NCI-H345 treated with DMSO at 0.1 percent for 48 hours (cell line): ENCODE data around the gene DYSF.

Experiments
- DNase-seq: peaks from one replicate; lab custom pipeline; 2025; ENCODE audit not compliant: unreplicated experiment; lab: John Stamatoyannopoulos, UW

The DYSF gene

DNA sequence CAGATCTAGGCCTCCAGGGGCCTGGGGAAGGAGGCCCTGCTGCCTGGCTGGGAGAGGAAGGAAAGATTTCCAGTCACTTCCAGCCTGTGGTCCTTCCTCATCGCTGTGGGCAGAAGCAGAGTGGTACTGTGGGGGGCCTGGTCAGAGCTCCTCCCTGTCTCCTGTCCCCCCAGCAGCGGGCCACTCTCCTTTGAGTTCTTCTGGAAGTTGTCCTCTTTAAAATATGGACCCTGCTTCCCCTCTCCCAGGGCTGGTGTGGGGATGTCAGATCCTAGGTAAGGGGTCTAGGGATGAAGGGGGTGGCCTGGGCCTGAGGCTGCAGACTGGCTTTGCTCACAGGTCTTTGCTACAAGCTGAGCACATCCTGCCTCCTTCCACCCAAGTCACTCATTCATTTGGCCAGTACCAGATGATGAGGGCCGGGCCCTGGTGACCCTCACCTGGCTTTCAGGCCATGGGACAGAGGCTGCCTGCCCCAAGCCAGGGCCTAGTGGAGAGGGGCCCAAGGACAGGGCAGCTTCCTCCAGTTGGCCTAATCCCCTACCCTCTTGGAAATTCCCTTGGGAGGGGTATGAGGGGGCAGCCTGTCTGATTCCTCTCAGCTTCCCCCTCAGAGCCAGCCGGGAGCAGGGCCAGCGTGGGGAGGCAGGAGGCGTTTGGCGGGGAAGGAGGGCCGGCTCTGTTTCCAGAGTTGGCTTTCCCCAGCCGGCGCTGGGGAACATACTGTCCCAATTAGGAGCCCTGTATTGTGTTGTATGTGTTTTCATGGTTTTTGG lies 231.9 kb downstream of the DYSF start:
- no peak for DNase-seq

DNA sequence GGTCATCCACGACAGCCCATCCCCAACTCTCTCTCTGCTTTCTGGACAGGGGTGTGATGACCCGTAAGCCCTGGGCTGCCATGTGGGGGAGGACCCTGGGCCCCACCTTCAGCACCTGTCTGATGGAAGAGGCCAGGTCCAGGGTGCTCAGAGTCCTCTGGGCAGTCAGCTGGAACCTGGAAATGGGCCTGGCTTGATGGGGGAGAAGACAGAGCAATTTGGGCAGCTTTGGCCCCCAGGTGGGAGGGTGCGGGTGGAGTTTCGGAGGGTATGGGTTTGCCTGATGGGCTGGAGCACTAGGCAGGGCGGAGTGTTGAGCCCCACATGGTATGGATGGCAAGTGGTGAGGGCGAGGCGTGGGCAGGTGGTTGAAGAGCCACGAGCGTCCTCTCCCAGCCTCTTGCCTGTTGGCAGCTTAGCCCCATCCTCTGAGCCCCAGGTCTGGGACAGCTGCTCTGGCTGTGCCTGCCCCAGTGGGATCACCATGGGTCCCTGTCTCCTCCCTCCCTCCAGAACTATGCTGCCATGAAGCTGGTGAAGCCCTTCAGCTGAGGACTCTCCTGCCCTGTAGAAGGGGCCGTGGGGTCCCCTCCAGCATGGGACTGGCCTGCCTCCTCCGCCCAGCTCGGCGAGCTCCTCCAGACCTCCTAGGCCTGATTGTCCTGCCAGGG lies 232.7 kb downstream of the DYSF start:
- no peak for DNase-seq

DNA sequence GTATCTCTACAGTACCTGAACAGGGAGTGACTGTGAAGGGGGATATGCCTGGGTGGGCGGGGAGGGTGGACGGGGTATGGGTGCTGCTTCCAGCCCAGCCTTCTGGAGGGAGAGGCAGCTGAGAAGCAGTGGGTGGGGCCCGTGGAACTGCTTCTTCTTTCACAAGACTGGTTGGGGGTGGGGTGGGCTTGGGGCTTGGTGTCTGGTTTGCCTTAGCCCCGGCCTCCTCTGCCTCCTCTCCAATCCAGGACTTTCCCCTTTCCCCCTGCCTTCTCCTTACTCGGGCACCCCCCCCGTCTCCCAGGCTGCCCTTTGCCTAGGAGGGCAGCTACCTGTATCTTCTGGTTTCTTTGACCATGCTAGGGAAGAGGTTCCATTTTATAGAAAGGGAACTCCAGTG lies 233.4 kb downstream of the DYSF start:
- no peak for DNase-seq

DNA sequence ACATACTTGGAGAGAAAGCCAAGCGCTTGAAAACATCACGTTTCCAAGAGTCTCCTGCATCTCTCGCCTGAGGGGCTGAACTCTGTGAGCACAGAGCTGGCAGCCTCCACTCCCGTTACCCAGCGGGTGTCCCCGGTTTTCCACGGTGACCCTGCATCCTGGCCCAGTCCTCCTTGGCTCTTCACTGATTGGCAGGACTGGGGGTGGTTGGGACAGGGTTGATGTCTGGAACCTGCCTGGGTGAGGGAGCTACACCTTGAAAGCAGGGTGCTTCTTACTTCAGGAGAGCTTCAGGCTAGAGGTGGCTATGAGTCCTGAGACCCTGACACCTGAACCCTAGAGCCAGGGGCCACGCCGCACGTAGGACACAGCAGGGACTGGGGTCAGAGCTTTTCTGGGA lies 234.1 kb downstream of the DYSF start:
- no peak for DNase-seq

DNA sequence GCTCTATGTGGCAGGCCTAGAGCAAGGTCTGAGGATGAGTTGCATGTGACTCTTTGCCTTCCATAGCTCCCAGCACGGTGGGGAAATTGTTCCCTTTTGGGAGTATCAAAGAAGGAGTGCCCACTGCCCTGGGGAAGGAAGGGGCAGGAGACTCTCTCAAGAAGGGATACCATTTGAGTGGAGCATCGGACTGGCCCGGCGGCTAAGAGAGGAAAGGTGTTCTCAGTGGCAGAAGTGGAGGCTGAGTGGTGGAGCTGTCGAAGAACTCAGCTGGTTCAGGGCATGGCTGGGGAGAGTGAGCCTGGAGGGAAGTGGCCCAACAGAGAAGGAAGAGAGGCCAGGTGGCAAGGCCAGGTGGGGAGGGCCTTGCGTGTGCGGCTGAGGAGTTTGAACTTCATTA lies 235.2 kb downstream of the DYSF start:
- no peak for DNase-seq

DNA sequence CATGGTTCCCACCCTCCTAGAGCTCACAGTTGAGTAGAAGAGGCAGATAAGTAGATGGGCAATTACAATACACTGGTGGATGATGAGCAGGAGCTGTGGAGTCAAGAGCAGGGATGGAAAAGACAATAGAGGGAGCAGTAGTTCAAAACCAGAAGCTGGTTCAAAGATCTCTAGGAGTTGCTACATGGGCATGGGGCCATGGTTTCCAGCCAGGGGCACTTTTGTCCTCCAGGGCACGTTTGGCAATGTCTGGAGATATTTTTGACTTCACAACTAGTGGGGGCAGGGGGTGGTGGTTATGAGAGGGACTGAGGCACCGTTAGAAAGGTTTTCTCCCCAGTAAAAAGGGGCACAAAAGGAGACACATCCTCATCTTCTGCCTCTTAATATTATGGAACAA lies 236.0 kb downstream of the DYSF start:
- DNase-seq: no peak

DNA sequence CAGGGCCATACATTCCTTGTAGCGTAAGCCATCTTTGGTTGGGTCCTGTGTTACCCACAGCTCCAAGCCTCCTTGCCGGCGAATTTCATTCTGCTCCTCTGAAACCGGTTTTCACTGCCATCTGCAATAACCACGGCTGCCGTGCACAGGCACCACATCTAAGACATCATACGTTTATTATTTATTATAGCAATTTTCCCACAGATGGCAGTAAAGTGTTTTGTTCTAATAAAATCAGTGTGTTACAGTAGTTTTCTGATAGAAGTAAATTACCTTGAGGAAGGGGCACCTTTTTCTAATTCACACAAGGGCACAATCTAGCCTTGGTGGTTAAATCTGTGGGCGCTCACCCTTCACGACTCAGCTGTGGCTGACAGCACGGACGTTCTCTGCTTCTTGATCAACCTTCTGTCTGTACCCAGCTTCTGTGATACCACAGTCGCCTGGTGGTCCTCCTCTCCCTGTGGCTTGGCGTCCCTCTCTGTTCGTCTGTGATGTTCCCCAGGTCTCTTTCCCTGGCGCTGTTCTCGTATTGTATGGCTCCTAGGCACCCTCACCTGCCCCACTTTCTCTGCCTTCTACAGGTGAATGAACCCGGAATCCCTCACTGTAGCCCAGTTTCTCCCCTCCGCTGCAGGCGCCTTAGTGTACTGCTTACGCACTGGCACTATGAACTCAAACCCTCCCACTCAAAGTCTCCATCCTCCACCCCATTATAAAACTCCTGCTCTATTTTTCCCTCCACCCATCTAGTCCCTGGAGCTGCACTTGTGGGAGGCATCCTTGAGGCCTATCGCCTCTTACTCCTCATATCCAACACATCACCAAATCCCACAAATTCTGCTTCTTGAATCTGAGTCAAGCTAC lies 236.8 kb downstream of the DYSF start:
- DNase-seq: no peak

DNA sequence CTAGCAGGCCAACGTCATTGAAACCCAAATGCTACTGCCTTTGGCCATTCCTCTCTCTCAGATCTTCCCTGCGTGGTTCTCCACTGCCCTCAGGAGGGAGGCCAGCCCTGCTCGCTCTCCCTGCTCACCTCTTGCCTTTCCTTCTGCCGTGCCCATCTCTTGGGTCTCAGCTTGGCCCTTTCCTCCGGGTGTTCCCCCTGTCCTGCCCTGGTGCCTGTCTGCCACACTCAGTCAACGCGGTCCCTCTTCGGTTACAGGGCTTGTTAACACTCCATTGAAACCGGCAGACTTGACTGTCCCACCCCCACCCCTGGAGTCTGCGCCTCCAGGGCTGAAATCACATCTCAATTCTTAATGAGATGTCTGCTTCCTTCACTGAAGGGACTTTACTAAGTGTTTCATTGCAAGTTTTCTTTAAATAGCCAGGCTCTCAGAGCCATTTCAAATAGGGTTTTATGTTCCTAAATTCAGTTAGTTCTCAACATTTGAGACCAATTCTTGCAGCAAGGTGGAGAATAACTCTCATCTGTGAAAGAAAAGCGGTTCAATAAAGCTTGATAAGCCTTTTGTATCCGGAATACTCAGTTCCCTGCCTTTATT lies 237.6 kb downstream of the DYSF start:
- DNase-seq: no peak

DNA sequence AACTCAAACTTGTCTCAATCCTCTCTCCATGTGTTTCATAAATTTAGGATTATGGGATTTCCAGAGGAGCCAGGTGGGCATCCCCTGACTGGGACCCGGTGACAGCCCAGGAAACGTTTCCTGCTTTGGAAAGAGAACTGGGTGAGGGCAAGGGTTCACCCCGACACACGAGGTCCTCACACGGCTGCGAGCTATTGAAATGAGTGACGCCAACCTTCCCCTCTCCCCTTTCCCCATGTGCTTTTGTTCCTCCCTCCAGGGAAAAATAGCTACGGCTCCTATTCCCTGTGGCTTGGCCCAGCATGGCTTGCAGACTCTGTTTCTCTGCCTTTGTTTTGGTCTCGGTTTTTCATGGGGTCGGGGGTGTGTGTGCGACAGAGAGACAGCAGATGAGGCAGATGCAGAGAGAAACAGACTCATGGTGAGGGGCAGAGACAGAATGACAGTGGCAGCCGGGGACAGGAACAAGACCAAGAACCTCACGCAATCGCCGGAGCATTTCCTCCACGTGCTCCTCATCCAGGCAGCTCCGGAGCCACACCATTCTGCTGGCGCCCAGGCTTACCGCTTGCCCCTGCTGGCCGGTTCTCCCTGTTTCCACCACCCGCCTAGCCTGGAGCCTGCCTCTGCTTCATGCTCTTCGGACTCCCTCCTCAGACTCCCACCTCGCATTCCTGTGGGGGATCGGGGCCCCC lies 238.5 kb downstream of the DYSF start:
- no peak for DNase-seq

DNA sequence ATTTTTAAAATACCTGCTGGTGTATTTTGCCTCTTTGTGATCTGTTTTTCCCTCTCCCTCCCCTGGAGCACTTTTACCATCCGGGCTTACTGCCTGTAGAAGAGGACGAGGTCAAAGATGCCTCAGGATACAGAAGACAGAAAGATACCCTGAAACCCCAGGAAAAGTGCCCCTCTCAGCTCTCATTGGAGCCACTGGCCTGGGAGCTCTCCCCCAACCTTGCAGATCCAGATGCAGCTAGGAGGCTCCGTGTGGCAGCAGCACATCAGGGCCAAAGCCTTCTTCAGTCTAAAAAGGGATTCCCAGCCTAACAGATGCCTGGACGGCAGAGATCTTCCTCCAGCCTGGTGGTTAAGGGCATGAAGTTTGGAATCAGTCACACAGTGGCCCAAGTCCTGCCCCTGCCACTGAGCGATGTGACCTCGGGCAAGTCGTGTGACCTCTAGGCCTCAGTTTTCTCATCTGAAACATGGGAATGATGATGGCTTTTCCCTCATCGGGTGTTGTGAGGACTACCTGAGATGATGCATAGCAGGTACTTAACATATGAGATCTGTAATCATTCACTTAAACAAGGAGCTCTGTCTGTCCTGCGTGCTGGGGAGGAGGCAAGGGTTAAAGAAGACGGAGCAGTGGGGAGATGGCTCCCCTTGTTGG lies 239.4 kb downstream of the DYSF start:
- no peak for DNase-seq

DNA sequence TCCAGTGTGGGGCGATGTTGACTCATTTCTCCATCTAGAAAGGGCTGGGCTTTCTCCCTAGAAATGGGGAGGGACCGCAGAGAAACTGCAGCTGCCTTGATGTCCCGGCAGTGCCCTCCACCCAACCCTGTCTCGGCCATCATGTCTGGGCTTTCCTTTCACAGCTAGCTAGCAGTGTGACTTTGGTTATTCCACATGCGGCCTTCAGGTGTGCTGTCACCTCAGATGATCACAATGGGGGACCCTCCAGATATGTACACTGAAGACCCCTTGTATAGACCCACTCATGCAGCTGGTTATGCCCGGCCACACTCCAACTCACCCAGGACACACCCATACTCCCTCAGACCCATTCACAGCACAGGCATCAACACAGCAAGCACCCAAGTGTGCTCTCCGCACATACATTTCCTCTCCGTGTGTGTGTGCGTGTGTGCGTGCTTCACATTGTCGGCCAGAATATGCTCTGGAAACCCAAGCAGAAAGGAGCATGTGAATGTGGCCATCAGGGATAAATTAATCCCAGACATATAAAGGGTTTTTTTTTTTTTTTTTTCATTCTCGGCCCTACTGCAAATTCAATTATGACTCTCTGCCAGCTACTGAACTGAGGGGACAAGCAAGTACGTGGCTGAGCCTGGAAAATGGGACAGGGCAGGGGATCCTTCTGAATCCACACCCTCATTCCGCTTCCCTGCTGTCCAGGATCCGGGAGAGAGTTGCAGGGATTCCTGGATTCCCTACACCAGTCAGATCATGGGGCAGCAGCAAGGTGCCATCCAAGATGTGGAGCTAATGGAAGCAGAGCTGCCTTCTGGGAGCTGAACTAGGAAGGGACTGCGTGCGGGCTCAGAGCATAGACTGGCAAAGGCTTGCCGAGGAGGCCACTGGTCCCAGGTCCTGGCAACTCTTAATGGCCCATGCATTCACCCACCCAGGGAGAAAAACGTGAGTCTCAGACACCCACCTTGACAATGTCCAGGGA lies 240.2 kb downstream of the DYSF start:
- DNase-seq: no peak

DNA sequence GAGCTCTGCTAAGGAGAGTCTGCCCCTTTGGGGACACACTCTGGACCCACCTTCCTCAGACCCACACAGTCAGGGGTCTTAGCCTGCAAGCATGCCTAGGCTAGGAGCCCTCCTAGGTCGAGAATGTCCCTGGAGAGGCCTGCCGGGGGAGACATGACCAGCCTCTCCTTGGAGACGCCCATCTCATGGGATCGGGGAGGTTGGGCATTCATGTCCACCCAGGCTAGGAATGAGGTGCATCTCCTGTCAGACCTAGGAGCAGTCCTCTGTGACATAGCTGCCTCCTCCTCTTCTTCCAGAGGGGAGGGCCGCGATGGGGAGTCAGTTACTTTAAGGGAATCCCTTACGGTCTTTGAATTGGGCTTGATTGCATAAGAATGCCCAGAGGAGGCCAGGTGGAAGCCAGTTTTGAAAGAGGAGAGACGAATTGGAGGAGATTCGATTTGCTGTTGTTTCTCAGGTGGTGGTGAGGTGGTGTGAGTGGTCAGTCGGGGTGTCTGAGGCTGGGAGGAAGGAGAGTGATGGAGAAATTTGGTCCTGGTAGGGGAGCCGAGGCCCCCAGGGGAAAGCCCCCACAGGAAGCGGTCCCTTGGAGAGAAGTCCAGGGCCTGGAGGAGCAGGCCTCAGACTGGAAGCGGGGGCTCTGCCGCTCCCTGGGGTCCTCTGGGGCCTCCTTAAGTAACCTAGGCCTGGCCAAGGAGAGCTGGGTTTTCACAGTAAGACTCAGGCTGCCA lies 241.3 kb downstream of the DYSF start:
- DNase-seq: no peak

DNA sequence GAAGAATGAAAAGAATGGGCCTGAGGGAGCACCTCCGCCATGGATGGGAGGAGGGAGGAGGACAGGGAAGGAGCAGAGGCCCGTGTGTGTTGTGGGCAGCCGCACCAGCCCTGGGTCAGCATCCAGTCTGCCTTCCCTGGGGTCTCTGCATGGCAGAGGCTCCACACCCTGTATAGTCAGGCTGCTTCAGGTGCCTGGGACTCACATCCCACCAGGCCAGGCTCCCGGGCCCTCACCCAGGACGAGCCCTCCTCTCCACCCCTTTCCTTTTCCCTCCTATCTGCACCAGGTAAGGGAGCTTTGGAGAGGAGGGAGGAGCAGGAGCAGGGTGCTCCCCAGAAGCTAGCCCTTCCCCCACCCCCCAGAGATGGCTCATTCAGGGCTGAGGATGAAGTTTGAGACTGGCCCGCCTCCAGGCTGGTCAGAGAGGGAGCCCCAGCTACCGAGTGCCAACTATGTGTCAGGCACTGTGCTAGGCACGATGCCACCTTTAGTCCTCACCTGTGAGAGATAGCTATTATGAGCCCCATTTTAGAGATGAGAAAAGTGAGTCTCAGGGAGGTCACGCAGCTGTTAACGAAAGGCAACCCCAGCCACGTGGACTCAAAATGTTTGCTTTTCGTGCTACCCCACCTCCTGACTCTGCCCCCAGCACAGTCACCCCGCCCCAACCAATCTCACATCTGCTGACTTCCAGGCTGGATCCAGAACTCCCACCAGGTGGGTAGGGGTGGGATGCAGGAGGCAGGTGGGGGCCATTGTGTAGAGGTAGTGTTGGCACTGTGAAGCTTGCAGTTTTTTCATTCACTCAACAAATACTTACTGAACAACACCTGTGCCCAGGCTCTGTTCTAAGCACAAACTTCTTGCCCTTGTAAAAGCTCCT lies 242.1 kb downstream of the DYSF start:
- DNase-seq: no peak

DNA sequence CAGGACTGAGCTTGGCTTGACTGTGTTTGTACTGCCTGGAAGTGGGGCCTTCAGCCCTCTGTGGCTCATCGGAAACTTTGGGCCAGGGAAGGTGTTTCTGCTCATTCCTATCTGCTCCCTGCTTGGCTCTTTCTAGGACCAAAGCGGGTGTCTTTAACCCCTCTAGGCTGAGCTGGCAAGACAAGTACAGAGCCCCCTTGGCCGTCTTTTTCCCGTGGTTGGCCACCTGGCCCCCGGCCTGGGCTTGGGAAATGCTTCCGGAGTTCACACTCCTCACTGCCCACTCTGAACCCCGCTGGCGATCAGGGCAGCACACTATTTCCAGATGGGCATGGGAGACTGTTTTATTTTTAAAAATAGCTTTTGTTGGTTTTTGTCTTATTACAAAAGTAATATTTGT lies 243.0 kb downstream of the DYSF start:
- no peak for DNase-seq

DNA sequence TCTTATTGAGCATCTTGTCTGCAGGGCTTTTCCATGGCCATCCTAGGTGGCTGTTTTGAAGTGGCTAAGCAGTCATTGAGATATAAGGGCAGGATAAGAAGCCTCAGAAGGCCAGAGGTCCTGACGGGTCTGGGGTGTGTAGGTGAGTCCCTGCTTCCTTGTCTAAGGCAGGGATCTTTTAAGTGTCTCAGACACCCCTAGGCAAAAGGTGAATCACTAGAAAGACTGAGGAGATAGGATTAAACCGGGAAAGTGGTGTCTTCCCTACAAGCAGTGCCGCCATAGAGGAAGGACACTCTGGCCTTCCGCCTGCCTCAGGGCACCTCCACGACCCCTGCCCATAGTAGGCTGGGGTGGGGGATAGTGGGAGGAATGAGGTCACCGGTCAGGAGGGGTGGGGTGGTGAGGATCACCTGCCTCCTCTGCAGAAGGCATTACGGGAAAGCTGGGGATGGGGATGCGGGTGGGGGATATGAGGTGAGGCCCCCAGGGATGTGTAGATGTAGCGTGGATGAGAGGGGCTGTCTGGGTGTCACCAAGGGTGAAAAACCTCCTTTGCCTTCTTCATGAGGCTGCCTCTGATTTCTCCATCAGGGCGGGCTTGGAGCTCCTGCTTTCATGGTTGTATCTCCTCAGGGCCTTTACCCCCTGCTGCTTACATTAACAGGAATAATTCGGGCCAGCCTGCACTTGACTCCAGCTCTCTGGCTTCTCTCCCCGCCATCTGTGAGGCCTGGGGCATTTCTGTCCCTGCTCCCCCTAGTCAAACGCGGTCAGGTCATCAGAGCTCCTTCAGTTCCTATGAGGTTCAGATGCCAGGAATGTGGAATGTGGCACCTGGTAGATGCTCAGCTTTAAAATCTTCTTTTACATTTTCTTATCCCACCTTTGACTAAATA lies 244.0 kb downstream of the DYSF start:
- no peak for DNase-seq

DNA sequence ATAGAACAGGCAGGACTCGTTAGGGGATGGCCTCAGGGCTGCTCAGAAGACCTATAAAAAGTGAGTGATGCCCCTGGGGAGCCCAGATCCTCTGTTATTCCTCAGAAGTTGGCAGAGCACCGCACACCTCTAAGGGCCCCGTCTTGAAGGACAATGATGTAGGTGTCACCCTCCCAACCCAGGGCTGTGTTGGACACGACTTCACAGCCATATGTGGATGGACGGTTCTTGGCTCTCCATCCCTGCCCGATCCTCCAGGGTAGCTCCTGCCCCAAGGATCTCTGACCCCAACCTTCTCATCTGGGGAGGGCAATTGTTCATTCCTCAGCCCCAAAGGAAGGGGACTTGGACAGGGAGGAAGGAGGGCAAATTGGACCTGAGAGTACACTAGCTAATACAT lies 246.1 kb downstream of the DYSF start:
- no peak for DNase-seq
